DOHH2 (cell line): Measurements from ENCODE around the gene SCN8A.

Source experiments
- EZH2phosphoT487 ChIP-seq: fragments of 200-600 bp; sonication (generic); IDR thresholded peaks from 2 replicates; pipeline ENCODE4 v1.6.1; 2017; ENCODE audit warnings: borderline replicate concordance, mild to moderate bottlenecking, antibody characterized with exemption, low read length, moderate library complexity, mixed read lengths
- TF ChIP-seq, protein P1 (sequence below): fragments of 200-600 bp; sonication (generic); IDR thresholded peaks from one replicate; pipeline ENCODE4 v1.5.1; 2014; ENCODE audit warnings: antibody characterized with exemption, mild to moderate bottlenecking, low read depth, low read length; ENCODE audit not compliant: poor library complexity, severe bottlenecking

GRCh38 chr12:51621156-51621922 lies 30.3 kb downstream of the SCN8A start:
- TF ChIP-seq, protein P1, sequence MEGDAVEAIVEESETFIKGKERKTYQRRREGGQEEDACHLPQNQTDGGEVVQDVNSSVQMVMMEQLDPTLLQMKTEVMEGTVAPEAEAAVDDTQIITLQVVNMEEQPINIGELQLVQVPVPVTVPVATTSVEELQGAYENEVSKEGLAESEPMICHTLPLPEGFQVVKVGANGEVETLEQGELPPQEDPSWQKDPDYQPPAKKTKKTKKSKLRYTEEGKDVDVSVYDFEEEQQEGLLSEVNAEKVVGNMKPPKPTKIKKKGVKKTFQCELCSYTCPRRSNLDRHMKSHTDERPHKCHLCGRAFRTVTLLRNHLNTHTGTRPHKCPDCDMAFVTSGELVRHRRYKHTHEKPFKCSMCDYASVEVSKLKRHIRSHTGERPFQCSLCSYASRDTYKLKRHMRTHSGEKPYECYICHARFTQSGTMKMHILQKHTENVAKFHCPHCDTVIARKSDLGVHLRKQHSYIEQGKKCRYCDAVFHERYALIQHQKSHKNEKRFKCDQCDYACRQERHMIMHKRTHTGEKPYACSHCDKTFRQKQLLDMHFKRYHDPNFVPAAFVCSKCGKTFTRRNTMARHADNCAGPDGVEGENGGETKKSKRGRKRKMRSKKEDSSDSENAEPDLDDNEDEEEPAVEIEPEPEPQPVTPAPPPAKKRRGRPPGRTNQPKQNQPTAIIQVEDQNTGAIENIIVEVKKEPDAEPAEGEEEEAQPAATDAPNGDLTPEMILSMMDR: no peak
- no peak for TF ChIP-seq EZH2phosphoT487
